GM12892 (cell line): Measurements from ENCODE around the gene MAML3.

Experiments
- DNase-seq: peaks from one replicate; pipeline ENCODE4 v3.0.0; 2011; ENCODE audit not compliant: insufficient read length
- FAIRE-seq: peaks from 2 replicates; lab custom pipeline; 2011; peaks lifted over from hg19 to GRCh38; lab: Jason Lieb, UNC
- POLR2A ChIP-seq: IDR thresholded peaks from 2 replicates; pipeline ENCODE4 v1.6.1; 2011; ENCODE audit warnings: low read depth, low read length, control low read depth
- POLR2AphosphoS5 ChIP-seq: IDR thresholded peaks from 2 replicates; pipeline ENCODE4 v1.6.1; 2011; ENCODE audit warnings: low read depth, low read length, control low read depth
- TAF1 ChIP-seq: IDR thresholded peaks from 2 replicates; pipeline ENCODE4 v1.6.1; 2011; ENCODE audit warnings: low read depth, mild to moderate bottlenecking, control low read depth, low read length, borderline replicate concordance

Gene MAML3

GRCh38 chr4:139940600-139940999 is 213.4 kb downstream of the MAML3 start:
- no peak for TF ChIP-seq POLR2A
- TF ChIP-seq TAF1 = no peak

GRCh38 chr4:139938414-139938813 is 215.6 kb downstream of the MAML3 start:
- TF ChIP-seq POLR2AphosphoS5 (no peak), POLR2A (no peak), TAF1 (no peak)
- no peak for DNase-seq
- FAIRE-seq = no peak

More at GRCh38 chr4:139940600-139940999, 213.4 kb downstream of the MAML3 start:
- no peak for FAIRE-seq
- DNase-seq = no peak

DNA sequence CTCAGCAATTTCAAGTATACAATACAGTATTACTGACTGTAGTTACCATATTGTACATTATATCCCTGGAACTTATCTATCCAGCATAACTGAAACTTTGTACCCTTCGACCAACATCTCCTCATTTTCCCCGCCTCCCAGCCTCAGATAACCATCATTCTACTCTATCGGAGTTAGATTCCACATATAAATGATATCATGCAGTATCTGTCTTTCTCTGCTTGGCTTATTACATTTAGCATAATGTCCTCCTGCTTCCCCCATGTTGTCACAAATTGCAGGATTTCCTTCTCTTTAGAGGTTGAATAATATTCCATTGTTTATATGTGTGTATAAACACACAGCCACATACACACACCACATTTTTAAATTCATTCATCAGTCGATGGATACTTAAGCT is 218.1 kb downstream of the MAML3 start:
- DNase-seq (no peak), FAIRE-seq (no peak)
- no peak for TF ChIP-seq TAF1
- no peak for TF ChIP-seq POLR2A
- TF ChIP-seq POLR2AphosphoS5 = no peak

GRCh38 chr4:139934708-139935195 is 219.2 kb downstream of the MAML3 start:
- TF ChIP-seq TAF1 = no peak
- TF ChIP-seq POLR2A = no peak
- no peak for TF ChIP-seq POLR2AphosphoS5
- DNase-seq (no peak), FAIRE-seq (no peak)

DNA sequence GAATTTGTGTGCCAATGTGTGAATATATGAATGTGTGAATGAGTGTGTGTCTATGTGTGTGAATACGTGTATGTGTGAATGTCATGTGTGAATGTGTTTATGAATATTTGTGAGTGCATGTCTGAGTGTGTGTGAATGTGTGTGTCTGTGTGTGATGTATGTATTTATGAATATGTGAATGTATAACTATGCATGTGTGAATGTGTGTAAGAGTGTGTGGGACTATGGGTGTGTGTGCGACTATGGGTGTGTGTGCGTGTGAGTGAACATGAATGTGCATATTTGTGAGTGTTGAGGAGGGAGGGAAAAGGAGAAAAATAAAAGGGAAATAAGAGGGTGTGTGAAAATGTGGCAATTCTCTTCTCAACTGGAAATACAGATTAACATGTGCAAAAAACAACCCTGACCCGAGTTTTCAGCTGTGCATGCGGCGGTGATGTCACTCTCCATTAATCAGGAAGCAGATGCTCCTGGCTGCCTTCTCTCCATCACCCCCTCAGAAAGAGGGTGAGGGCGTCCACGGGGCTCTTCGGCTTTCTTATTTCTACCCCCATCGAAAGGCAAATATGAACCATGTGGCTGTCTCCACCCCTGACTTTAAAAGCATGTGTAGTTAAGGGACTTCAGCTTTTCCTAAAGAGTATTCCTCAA is 219.8 kb downstream of the MAML3 start:
- FAIRE-seq = no peak
- no peak for DNase-seq
- TF ChIP-seq POLR2A (no peak), TAF1 (no peak), POLR2AphosphoS5 (no peak)

GRCh38 chr4:139933541-139933940 is 220.4 kb downstream of the MAML3 start:
- DNase-seq (no peak), FAIRE-seq (no peak)
- TF ChIP-seq POLR2A = no peak
- no peak for TF ChIP-seq TAF1
- no peak for TF ChIP-seq POLR2AphosphoS5

DNA sequence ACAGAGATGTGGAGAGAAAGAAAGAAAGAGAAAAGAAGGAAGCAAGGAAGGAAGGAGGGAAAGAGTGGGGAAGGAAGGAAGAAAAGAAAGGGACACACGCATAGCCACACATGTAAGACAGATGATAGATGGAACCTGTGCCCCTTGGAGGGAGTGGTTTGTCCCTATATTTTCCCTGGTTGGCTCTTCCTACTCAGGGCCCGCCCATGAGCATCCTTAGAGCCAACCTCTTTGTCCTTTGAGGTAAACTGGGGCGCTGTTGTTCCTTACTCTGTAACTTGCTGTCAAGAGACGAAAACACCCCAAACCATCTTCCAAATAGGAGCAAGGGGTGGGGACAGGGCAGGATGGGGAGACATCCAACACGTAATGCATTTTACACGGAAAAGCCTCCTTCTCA is 220.9 kb downstream of the MAML3 start:
- FAIRE-seq = no peak
- TF ChIP-seq POLR2A = no peak
- TF ChIP-seq TAF1 = no peak
- no peak for TF ChIP-seq POLR2AphosphoS5

GRCh38 chr4:139924782-139925181 is 229.2 kb downstream of the MAML3 start:
- FAIRE-seq (no peak), DNase-seq (no peak)
- TF ChIP-seq POLR2A (no peak), TAF1 (no peak), POLR2AphosphoS5 (no peak)

More for the DNA sequence above, 220.9 kb downstream of the MAML3 start:
- no peak for DNase-seq

DNA sequence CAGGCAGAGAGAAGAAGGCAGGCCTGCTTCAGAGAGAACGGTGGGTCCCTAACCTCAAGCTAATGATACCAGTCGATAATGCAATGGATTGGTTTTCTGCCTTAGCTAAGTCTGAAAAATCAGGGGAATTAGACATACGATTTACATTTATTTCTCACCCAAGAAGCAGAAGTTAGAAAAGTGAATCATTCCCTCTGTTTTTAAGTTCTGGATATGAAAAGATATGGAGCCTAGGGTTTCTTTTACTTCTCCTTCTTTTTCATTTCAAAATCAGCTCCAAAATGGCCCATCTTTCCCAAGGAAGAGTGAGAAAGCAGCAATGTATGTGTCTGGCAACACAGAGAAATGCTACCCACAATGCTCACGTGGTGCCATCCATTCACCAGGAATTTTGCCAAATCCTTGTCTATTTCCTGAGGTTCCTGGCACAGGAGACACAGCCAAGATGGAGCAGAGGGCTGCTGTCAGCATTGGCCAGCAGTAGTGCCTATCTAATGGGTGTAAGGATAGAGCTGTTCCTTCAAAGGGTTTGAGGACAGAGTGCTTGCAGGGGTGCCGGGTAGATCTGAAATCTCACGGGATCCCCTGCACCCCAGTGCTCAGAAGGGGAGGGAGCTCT is 231.5 kb downstream of the MAML3 start:
- DNase-seq = no peak
- TF ChIP-seq POLR2AphosphoS5 (no peak), TAF1 (no peak), POLR2A (no peak)
- no peak for FAIRE-seq

DNA sequence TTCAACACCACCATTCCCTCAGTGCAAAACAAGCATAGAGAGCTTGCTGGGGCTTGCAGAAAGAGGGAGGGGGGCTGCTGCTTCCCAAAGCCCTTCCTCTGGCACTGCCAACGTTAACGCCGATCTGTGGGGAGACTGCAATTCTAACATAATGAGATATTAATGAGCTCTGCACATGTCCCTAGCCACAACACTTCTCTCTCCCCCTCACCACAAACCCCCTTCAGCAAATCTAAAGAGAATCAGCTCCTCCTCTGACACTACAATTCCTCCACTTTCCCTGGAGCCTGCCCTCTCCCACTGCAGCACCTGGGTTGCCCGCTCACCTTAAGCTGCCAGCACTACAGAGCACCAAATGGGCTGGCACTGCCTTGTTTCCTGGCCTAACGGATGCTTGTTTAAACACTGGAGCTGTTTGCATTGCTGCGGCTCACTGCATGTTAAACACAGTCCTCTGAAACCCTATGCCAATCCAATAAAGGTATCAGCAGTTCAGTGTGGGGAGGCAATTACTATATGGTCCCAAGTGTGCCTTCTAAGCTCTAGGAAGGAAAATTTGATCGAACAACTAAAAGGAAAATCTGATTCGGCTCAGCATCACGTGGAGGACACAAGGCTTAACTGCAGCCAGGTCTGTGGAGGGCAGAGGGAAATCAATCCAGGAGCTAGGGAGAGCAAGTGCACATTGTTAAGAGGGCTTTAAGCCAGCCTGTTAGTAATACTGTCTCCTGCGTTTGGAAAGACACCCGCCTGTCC is 232.4 kb downstream of the MAML3 start:
- DNase-seq (no peak), FAIRE-seq (no peak)
- TF ChIP-seq POLR2A (no peak), TAF1 (no peak), POLR2AphosphoS5 (no peak)

DNA sequence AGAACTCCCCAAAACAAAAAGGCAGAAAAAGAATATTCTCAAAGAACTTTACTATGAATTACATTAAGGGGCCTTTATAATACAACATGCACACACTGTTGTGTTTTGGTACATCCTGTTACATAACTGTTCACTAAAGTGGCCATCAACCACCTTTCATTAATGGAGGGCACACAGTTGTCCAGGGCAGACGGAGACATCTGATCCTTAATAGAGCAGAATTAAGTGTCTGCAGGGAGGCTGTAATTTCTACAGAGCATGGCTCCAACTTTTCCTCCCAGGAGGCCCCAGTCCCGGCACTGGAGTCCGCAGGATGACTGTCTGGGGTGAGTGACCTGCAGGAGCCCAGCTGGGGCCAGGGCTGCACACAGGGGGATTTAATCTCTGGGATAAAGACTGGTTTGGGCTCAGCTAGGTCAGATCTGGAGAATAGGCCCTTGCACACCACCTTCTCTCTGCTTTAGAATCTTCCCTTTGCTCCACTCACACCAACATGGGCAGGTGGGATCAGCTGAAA is 233.4 kb downstream of the MAML3 start:
- TF ChIP-seq POLR2AphosphoS5 = no peak
- no peak for TF ChIP-seq POLR2A
- FAIRE-seq (no peak), DNase-seq (no peak)

DNA sequence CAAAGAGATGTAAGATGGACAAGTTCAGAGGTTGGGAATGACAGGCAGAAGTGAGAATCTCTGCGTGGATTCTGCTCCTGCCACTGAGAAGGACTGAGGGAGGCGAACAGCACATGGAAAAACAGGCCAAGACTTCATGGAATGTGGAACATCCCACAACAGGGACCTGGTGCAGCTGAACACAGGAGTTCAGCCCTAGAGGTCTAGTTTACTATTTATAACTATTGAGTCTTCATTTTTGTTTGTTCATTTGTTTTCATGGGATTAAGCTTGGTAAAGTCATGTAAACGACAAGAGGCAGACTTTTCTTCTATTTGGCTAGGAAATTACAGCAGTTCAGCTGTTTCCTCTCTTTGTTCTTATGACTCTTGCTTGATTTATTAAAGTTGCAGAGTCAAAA is 234.5 kb downstream of the MAML3 start:
- TF ChIP-seq POLR2AphosphoS5 = no peak
- no peak for TF ChIP-seq TAF1
- TF ChIP-seq POLR2A = no peak
- FAIRE-seq = no peak
- DNase-seq = no peak

DNA sequence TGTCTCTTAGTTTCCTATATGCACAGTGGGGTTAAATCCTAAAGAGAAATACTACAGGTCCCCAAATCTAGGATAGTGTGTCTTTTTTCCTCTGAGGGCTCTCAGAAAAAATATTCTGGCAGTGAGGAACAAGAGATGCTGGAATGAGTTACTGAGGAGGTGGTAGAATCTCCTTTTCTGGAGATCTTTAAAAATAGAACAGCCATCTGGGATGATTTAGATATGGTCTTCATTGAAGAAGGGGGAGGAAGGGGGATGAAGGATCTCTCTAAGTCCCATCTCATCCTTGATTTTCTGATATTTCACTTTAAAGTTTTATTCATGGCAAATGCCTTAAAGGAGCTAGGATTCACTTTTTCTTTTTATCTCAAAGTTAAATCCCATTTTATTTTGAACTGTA is 235.0 kb downstream of the MAML3 start:
- no peak for TF ChIP-seq TAF1
- TF ChIP-seq POLR2AphosphoS5 = no peak
- TF ChIP-seq POLR2A = no peak
- no peak for FAIRE-seq
- no peak for DNase-seq
